ENCODE data around the gene GLIPR1. TPM values are rescaled to one million over a fixed set of nuclear protein-coding genes. Genes with fewer than 3 reads are reported as not detected.

GLIPR1 gene
- total RNA-seq, 1 experiment from 2014 or later, result 0.13 TPM

DNA sequence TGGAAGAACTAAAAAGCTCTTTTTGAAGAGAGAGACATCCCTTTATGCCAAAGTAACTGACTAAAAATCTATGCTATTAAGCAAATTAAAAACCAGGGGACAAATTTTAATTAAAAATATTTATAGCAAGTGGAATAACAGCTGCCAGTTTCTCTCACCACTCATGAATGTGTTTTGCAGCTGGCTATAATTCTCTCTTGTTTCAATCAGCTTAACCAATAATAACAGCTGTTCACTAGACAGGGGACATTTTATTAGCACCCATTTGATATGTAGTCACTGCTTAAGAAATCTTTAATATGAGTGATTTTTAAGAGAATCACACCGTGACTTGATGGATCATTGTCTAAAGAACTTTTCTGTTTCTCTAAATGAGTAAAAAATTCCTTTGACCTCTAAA, 65.1 kb downstream of the GLIPR1 start:
- Histone ChIP-seq H2BK20ac (ENCODE audit: low read depth, low read length, poor library complexity, severe bottlenecking) (no peak overlapping the region), H3K4me2 (ENCODE audit: insufficient read depth, insufficient read length, low read length) (no peak overlapping the region), H3K9ac (ENCODE audit: extremely low read depth, insufficient read length, low read length) (no peak overlapping the region), H2BK12ac (ENCODE audit: insufficient read length, low read depth, low read length) (no peak overlapping the region), H3K79me1 (ENCODE audit: insufficient read depth, low read depth, low read length, poor library complexity, severe bottlenecking) (no peaks in the 10 kb centered on the region), H2BK15ac (ENCODE audit: low read depth, low read length) (no peak overlapping the region), H3K4me1 (ENCODE audit: insufficient read depth, low read length) (no peaks in the 10 kb centered on the region), H2AK5ac (ENCODE audit: insufficient read length, low read length) (no peak overlapping the region), H3K18ac (ENCODE audit: insufficient read length, low read depth, low read length) (no peak overlapping the region), H4K5ac (ENCODE audit: insufficient read length, low read depth, low read length) (no peak overlapping the region), H4K20me1 (ENCODE audit: control insufficient read depth, insufficient read depth, insufficient read length) (no peaks in the 10 kb centered on the region), H3K27me3 (ENCODE audit: insufficient read depth, low read length) (no peaks in the 10 kb centered on the region), H4K8ac (replicated peaks; ENCODE audit: insufficient read length, low read depth, low read length) (no peak overlapping the region), H3K14ac (ENCODE audit: insufficient read depth, low read length) (no peak overlapping the region), H3K23me2 (ENCODE audit: insufficient read length, low read depth, low read length, poor library complexity, severe bottlenecking) (no peaks in the 10 kb centered on the region), H2BK120ac (ENCODE audit: low read depth, low read length, poor library complexity, severe bottlenecking) (no peak overlapping the region), H2AFZ (ENCODE audit: low read length) (no peak overlapping the region), H3K4ac (ENCODE audit: low read depth, low read length) (no peak overlapping the region), H3T11ph (ENCODE audit: low read length) (no peak overlapping the region), H3K79me2 (ENCODE audit: insufficient read depth, low read length) (no peaks in the 10 kb centered on the region), H3K27ac (ENCODE audit: insufficient read length, low read depth, low read length) (no peak overlapping the region), H3K23ac (ENCODE audit: insufficient read length, low read depth, low read length) (no peak overlapping the region), H4K91ac (ENCODE audit: insufficient read length, low read depth, low read length) (no peak overlapping the region), H3K56ac (ENCODE audit: insufficient read length, low read depth, low read length) (no peak overlapping the region), H3K9me3 (ENCODE audit: control insufficient read depth, low read depth, low read length) (no peaks in the 10 kb centered on the region), H2BK5ac (ENCODE audit: insufficient read length, low read length) (no peak overlapping the region)
- no peak for DNase-seq
- TF ChIP-seq, protein P1, sequence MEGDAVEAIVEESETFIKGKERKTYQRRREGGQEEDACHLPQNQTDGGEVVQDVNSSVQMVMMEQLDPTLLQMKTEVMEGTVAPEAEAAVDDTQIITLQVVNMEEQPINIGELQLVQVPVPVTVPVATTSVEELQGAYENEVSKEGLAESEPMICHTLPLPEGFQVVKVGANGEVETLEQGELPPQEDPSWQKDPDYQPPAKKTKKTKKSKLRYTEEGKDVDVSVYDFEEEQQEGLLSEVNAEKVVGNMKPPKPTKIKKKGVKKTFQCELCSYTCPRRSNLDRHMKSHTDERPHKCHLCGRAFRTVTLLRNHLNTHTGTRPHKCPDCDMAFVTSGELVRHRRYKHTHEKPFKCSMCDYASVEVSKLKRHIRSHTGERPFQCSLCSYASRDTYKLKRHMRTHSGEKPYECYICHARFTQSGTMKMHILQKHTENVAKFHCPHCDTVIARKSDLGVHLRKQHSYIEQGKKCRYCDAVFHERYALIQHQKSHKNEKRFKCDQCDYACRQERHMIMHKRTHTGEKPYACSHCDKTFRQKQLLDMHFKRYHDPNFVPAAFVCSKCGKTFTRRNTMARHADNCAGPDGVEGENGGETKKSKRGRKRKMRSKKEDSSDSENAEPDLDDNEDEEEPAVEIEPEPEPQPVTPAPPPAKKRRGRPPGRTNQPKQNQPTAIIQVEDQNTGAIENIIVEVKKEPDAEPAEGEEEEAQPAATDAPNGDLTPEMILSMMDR (conservative IDR thresholded peaks at IDR 0.05), result no peak
- Mint-ChIP-seq H3K9me3 (no peaks in the 10 kb centered on the region), H3K4me1 (peaks cover 14 to 31% of the 10 kb centered on the region in 2 experiments), H3K27me3 (ENCODE audit: low read depth) (no peaks in the 10 kb centered on the region), H3K27ac (peak overlapping the region in 1 of 3 experiments; percentile 27; a peak in 1 of 7 replicates), H3K36me3 (ENCODE audit: insufficient read depth in 1 of 3, low read depth in 3 of 3) (no peaks in the 10 kb centered on the region), H3K4me3 (no peak overlapping the region)
- WGBS (ENCODE audit: extremely low coverage, insufficient read length, low lambda C conversion rate), result no CpG with 5 or more reads among the region's 1 CpG
